CD8-positive, alpha-beta memory T cell (primary cell): ENCODE results near the gene MARK4. TPM values are rescaled to one million over a fixed set of nuclear protein-coding genes. Genes with fewer than 3 reads are reported as not detected.

Source experiments
- CTCF ChIA-PET: fragments of 350-600 bp; sonication (Branson Sonifier 250); formaldehyde crosslinking; loops from one replicate; lab custom pipeline; 2021; ENCODE audit warnings: antibody characterized with exemption; lab: Charles Lee
- POLR2A ChIA-PET: fragments of 350-600 bp; sonication (Branson Sonifier 250); formaldehyde crosslinking; loops from one replicate; lab custom pipeline; 2021; ENCODE audit warnings: antibody characterized with exemption; lab: Charles Lee
- DNase-seq, 5 donors: peaks; one replicate each; pipeline versions ENCODE4 v3.0.0 to v3.0.0-alpha.2; 2020 to 2022; ENCODE audit warnings: mixed read lengths in 1 of 5
- H3K27ac ChIP-seq: one replicate; pipeline ENCODE4 v1.7.0; 2013; ENCODE audit warnings: low read depth, mild to moderate bottlenecking, low read length, moderate library complexity
- H3K27me3 ChIP-seq: 2 replicates; pipeline ENCODE4 v1.7.0; 2013; ENCODE audit warnings: low read length, mild to moderate bottlenecking; ENCODE audit not compliant: insufficient read depth, poor library complexity, severe bottlenecking
- H3K36me3 ChIP-seq: 2 replicates; pipeline ENCODE4 v1.7.0; 2013; ENCODE audit warnings: mild to moderate bottlenecking, low read length, moderate library complexity; ENCODE audit not compliant: insufficient read depth
- H3K4me1 ChIP-seq: 2 replicates; pipeline ENCODE4 v1.7.0; 2013; ENCODE audit warnings: mild to moderate bottlenecking, low read length, moderate library complexity; ENCODE audit not compliant: insufficient read depth
- H3K4me3 ChIP-seq: 2 replicates; pipeline ENCODE4 v1.7.0; 2013; ENCODE audit warnings: mild to moderate bottlenecking, low read length
- H3K9me3 ChIP-seq: 2 replicates; pipeline ENCODE4 v1.7.0; 2013; ENCODE audit warnings: mild to moderate bottlenecking, low read length
- H3K27ac Mint-ChIP-seq, 8 donors: one replicate each; pipeline ENCODE4 v1.8.0; 2020 to 2021; ENCODE audit warnings: mixed read lengths in 8 of 8, mild to moderate bottlenecking in 6 of 8, inconsistent platforms in 3 of 8, moderate library complexity in 3 of 8
- H3K27me3 Mint-ChIP-seq, 2 donors: one replicate each; pipeline ENCODE4 v1.8.0; 2020 to 2021; ENCODE audit warnings: mixed read lengths in 2 of 2, mild to moderate bottlenecking in 1 of 2, moderate library complexity in 1 of 2
- H3K36me3 Mint-ChIP-seq, 3 donors: one replicate each; pipeline ENCODE4 v1.8.0; 2020 to 2021; ENCODE audit warnings: mixed read lengths in 3 of 3, inconsistent platforms in 1 of 3, mild to moderate bottlenecking in 1 of 3
- H3K4me1 Mint-ChIP-seq, 3 donors: one replicate each; pipeline ENCODE4 v1.8.0; 2020 to 2021; ENCODE audit warnings: mixed read lengths in 3 of 3, inconsistent platforms in 1 of 3, mild to moderate bottlenecking in 1 of 3
- H3K4me3 Mint-ChIP-seq, 7 donors: one replicate each; pipeline ENCODE4 v1.8.0; 2020 to 2021; ENCODE audit warnings: mixed read lengths in 7 of 7, mild to moderate bottlenecking in 6 of 7, moderate library complexity in 4 of 7, inconsistent platforms in 2 of 7
- H3K9me3 Mint-ChIP-seq, 5 donors: one replicate each; pipeline ENCODE4 v1.8.0; 2020 to 2022; ENCODE audit warnings: mixed read lengths in 5 of 5, mild to moderate bottlenecking in 3 of 5, moderate library complexity in 2 of 5, inconsistent platforms in 1 of 5
- polyA plus RNA-seq: library from polyadenylated mRNA; unstranded; fragments of 300-500 nt; fragmentation: Illumina TruSeq; gene quantifications from one replicate; pipeline ENCODE4 v1.2.3, GENCODE V29; 2021
- total RNA-seq, 2 experiments: library from RNA; stranded (reverse); gene quantifications; one replicate each; pipeline ENCODE4 v1.2.3, GENCODE V29; 2021

The MARK4 gene
- total and polyA plus RNA-seq, 3 experiments from 2014 or later = 2.6 to 21.2 (median 20.2) TPM

DNA sequence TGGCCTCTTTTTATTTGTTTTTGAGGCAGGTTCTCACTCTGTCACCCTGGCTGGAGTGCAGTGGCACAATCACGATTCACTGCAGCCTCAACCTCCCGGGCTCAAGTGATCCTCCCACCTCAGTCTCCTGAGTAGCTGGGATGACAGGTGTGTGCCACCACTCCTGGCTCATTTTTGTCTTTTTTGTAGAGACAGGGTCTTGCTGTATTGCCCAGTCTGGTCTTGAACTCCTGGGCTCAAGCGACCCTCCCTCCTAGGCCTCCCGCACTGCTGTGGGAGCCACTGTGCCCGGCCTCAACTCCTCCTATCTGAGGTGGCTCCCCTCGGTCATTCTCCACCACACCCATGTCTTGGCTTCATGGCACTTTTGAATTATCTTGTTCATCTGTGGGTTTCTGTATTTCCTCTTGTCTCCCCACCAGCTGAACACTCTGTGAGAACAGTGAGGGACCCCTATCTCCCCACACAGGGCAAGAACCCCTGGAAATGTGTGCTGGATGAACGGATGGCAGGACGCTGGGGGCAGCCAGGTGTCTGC is 63.7 kb downstream of the MARK4 start:
- POLR2A ChIA-PET = no interaction called here
- CTCF ChIA-PET = interaction anchor here (1.5 kb wide), 1 partner anchor 24 kb away, joined by 3 read pairs; no protein-coding TSS in a partner anchor
- no peak overlapping the region for H3K27ac Mint-ChIP-seq

DNA sequence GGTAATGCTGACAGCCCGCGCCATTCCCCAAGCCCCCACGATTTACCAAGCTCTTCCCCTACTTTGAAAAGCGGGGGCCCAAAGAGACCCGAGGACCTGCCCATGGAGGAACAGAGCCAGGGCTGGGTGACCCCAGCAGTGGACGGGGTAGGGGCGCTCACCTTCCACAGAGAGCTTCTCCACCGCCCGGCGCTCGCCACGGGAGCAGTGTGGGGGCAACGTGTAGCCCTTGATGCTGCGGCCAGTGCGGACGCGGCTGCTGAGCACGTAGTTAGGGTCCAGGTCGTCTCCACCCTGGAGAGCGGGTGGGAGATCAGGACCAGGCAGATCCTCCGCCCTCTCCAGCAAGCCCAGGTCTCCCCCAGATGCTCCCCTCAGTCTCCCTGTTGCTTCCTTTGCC is 64.2 kb downstream of the MARK4 start:
- H3K4me3 Mint-ChIP-seq = no peak overlapping the region
- no peaks in the 10 kb centered on the region for H3K36me3 Mint-ChIP-seq
- H3K4me1 Mint-ChIP-seq = no peaks in the 10 kb centered on the region
- no peak for DNase-seq
- CTCF ChIA-PET = interaction anchor here (1.5 kb wide), 1 partner anchor 23 kb away, joined by 3 read pairs; no protein-coding TSS in a partner anchor
- H3K4me3 ChIP-seq = no peak overlapping the region
- no peaks in the 10 kb centered on the region for H3K36me3 ChIP-seq
- H3K27ac ChIP-seq = no peak overlapping the region
- peak overlapping the region in 1 of 8 donors; percentile 79 for H3K27ac Mint-ChIP-seq
- H3K27me3 Mint-ChIP-seq = peaks cover 17 to 38% of the 10 kb centered on the region in 2 donors
- no peaks in the 10 kb centered on the region for H3K4me1 ChIP-seq
- H3K9me3 Mint-ChIP-seq = no peaks in the 10 kb centered on the region
- no peaks in the 10 kb centered on the region for H3K9me3 ChIP-seq
- POLR2A ChIA-PET = no interaction called here
- H3K27me3 ChIP-seq = no peaks in the 10 kb centered on the region

More for the DNA sequence above, 63.7 kb downstream of the MARK4 start:
- H3K36me3 Mint-ChIP-seq = no peaks in the 10 kb centered on the region
- H3K4me3 Mint-ChIP-seq = no peak overlapping the region
- DNase-seq = no peak
- peaks cover 17 to 38% of the 10 kb centered on the region in 2 donors for H3K27me3 Mint-ChIP-seq
- H3K4me1 ChIP-seq = no peaks in the 10 kb centered on the region
- H3K4me1 Mint-ChIP-seq = no peaks in the 10 kb centered on the region
- H3K27me3 ChIP-seq = no peaks in the 10 kb centered on the region
- no peaks in the 10 kb centered on the region for H3K9me3 Mint-ChIP-seq
- H3K27ac ChIP-seq = no peak overlapping the region
- H3K9me3 ChIP-seq = no peaks in the 10 kb centered on the region
- H3K36me3 ChIP-seq = no peaks in the 10 kb centered on the region
- no peak overlapping the region for H3K4me3 ChIP-seq

DNA sequence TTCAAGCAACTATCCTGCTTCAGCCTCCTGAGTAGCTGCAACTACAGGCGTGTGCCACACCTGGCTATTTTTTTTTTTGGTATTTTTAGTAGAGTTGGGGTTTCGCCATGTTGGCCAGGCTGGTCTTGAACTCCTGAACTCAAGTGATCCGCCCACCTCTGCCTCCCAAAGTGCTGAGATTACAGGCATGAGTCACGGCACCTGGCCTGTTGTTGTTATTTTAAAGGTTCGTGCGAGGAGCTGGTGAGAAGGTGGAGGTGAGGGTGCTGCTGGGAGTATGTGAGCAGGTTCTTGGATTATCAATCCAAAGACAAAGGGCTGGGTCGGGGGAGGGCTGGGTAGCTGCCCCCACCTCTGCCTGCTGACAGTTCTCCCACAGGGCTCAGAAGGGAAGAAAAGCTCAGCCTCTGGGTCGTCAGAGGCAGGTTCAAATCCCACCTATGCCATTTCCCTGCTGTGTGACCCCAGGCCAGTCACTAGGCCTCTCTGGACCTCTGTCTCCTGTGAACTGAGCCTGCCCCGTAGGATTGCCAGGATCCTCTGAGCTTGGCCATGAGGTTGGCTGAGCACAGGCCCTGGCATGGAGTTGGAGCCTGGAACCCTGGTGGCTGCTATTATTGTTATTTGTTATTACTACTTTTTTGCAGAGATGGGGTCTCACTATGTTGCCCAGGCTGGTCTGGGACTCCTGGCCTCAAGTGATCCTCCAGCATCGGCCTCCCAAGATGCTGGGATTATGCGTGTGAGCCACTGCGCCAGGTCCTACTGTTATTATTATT is 70.1 kb downstream of the MARK4 start:
- no peaks in the 10 kb centered on the region for H3K9me3 Mint-ChIP-seq
- CTCF ChIA-PET = no interaction called here
- peaks cover 16% of the 10 kb centered on the region for H3K27me3 ChIP-seq

DNA sequence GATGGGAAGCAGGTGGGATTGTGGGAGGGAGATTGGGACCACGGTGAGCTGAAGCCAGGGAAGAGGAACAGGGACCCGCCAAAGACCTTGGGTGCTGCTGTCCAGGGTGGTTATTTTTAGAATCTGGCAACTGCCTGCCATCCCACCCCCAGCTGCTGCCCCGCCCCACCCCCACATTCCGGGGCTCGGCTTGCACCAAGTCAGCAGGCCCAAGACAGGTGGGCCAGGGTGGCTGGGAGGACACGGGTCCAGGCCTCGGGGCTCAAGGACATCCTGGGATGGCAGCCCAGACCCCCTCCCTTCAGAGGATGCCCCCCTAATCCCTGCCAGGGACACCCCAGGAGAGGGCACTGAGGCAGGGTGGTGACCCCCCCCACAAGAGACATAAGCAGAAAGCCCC is 70.8 kb downstream of the MARK4 start:
- Histone ChIP-seq H3K27ac (no peak overlapping the region), H3K9me3 (no peaks in the 10 kb centered on the region), H3K4me1 (no peaks in the 10 kb centered on the region), H3K36me3 (no peaks in the 10 kb centered on the region), H3K27me3 (peaks cover 16% of the 10 kb centered on the region), H3K4me3 (no peak overlapping the region)
- DNase-seq = no peak
- POLR2A ChIA-PET = no interaction called here
- Mint-ChIP-seq H3K9me3 (no peaks in the 10 kb centered on the region), H3K27ac (no peak overlapping the region), H3K36me3 (no peaks in the 10 kb centered on the region), H3K27me3 (peaks cover 25 to 43% of the 10 kb centered on the region in 2 donors), H3K4me1 (peaks cover 0 to 2% (median 0%) of the 10 kb centered on the region in 3 donors), H3K4me3 (no peak overlapping the region)
- CTCF ChIA-PET = no interaction called here

More for the DNA sequence above, 70.1 kb downstream of the MARK4 start:
- no peak for DNase-seq
- peaks cover 29 to 48% of the 10 kb centered on the region in 2 donors for H3K27me3 Mint-ChIP-seq
- no peak overlapping the region for H3K27ac ChIP-seq
- POLR2A ChIA-PET = no interaction called here
- H3K4me1 Mint-ChIP-seq = no peaks in the 10 kb centered on the region
- no peaks in the 10 kb centered on the region for H3K4me1 ChIP-seq
- H3K36me3 Mint-ChIP-seq = no peaks in the 10 kb centered on the region
- no peaks in the 10 kb centered on the region for H3K9me3 ChIP-seq
- H3K36me3 ChIP-seq = no peaks in the 10 kb centered on the region
- H3K27ac Mint-ChIP-seq = peak overlapping the region in 1 of 8 donors; percentile 10
- no peak overlapping the region for H3K4me3 ChIP-seq
- no peak overlapping the region for H3K4me3 Mint-ChIP-seq

DNA sequence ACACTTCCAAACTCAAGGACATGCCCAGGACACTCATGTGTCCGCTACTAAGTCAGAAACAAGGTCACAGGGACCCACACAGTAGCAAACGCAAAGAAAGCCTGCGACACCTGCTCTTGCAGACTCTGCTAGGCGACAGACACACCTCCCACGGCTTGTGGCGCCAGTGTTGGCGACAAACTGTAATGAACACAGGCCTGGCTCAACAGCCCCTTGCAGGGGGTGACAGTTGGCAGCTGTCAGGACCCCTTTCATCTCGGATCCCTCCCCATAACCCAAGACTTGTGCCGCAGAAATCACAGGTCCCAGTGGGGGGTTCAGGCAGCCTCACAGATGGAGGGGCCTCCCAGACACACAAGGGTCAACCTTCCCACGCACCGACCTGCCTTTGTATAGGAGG is 71.2 kb downstream of the MARK4 start:
- Histone ChIP-seq H3K4me3 (no peak overlapping the region), H3K9me3 (no peaks in the 10 kb centered on the region), H3K36me3 (no peaks in the 10 kb centered on the region), H3K4me1 (no peaks in the 10 kb centered on the region), H3K27me3 (peaks cover 16% of the 10 kb centered on the region), H3K27ac (no peak overlapping the region)
- ChIA-PET POLR2A (no interaction called here), CTCF (no interaction called here)
- H3K9me3 Mint-ChIP-seq = no peaks in the 10 kb centered on the region
- peaks cover 25 to 40% of the 10 kb centered on the region in 2 donors for H3K27me3 Mint-ChIP-seq
- H3K27ac Mint-ChIP-seq = no peak overlapping the region
- peaks cover 0 to 2% (median 0%) of the 10 kb centered on the region in 3 donors for H3K4me1 Mint-ChIP-seq
- DNase-seq = no peak
- H3K4me3 Mint-ChIP-seq = peak overlapping the region in 1 of 7 donors; percentile 32
- H3K36me3 Mint-ChIP-seq = no peaks in the 10 kb centered on the region

DNA sequence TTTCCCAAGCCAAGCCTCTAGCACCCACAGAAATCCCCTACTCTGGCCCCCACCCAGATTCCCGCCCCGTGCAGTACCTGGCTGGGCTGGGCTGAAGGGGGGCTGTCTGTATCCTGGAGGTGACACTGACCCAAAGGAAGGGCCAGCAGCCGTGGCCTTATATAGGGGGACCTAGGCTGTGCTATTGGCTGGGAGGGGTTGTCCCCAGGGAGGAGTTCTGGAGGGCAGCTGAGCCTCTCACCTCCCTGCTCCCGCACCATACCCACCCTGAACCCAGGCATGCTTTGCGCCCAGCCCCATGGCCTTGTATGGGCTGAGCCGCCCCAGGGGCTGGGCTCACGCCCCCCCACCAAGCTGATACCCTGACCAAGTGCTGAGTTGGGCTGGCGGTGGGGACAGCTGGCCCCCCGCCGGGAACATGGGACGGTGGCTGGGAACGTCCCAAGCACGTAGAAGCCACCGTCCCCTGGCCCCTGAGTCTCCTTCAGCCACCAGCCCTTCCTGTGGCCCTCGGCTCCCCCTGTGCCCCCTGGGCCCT is 71.7 kb downstream of the MARK4 start, which contains the start of gene CKM:
CKM (minus strand) TSS at position 132 of the 538 bp plus-strand sequence. CDS start 3,162 bp downstream, outside the sequence.
- no peak for DNase-seq
- H3K4me3 ChIP-seq = no peak within 1 kb of the TSS
- Mint-ChIP-seq H3K9me3 (no peaks in the 10 kb centered on the region), H3K4me3 (peak within 1 kb of the TSS in 1 of 7 donors; percentile 32), H3K27me3 (peaks cover 21 to 36% of the 10 kb centered on the region in 2 donors), H3K27ac (peak within 1 kb of the TSS in 1 of 8 donors; percentile 38), H3K4me1 (peaks cover 0 to 2% (median 0%) of the 10 kb centered on the region in 3 donors), H3K36me3 (no peaks in the 10 kb centered on the region)
- H3K27me3 ChIP-seq = peaks cover 16% of the 10 kb centered on the region
- no peak within 1 kb of the TSS for H3K27ac ChIP-seq
- no peaks in the 10 kb centered on the region for H3K36me3 ChIP-seq
- no peaks in the 10 kb centered on the region for H3K9me3 ChIP-seq
- ChIA-PET CTCF (no interaction called here), POLR2A (no interaction called here)
- no peaks in the 10 kb centered on the region for H3K4me1 ChIP-seq

DNA sequence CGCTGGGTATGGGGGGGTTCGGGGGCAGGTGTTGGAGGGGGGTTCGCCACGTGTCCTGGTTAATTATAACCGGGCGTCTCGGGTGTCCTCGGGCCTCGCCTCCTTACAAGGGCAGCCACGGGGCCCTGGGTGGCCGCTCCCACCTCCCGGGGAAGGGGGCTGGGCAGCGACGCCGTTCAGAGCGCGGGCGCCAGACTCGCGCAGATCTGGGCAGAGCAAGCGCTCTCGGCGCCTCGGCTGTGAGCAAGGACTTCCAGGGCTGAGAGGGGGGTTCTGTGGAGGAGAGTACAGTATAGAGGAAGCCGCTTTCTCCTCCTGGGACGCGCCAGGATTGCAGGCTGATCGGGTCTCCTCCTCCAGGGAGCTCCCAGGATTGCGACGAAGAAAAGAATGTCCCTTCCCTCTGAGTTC is 72.6 kb downstream of the MARK4 start:
- POLR2A ChIA-PET = no interaction called here
- H3K27ac ChIP-seq = no peak overlapping the region
- Mint-ChIP-seq H3K9me3 (no peaks in the 10 kb centered on the region), H3K27me3 (peaks cover 17 to 30% of the 10 kb centered on the region in 2 donors), H3K4me3 (no peak overlapping the region), H3K36me3 (no peaks in the 10 kb centered on the region), H3K27ac (no peak overlapping the region), H3K4me1 (peaks cover 0 to 2% (median 0%) of the 10 kb centered on the region in 3 donors)
- no peaks in the 10 kb centered on the region for H3K36me3 ChIP-seq
- CTCF ChIA-PET = no interaction called here
- no peaks in the 10 kb centered on the region for H3K9me3 ChIP-seq
- DNase-seq = no peak
- no peak overlapping the region for H3K4me3 ChIP-seq
- H3K4me1 ChIP-seq = no peaks in the 10 kb centered on the region
- H3K27me3 ChIP-seq = peaks cover 16% of the 10 kb centered on the region
